BLaER1 treated with 17β-estradiol and CSF1 and Interleukin-3, amounts not matched to agents 10 nM and 100 nM (cell line): ENCODE data around the gene DENR.

Experiments used
- H3K27ac ChIP-seq, 11 experiments: shearing (Covaris generic); formaldehyde crosslinking; 2 replicates each; pipeline ENCODE4 v1.8.1; 2022
- H3K27me3 ChIP-seq, 11 experiments: shearing (Covaris generic); formaldehyde crosslinking; 2 replicates each; pipeline ENCODE4 v1.8.1; 2022
- H3K36me3 ChIP-seq, 11 experiments: shearing (Covaris generic); formaldehyde crosslinking; 2 replicates each; pipeline ENCODE4 v1.8.1; 2022
- H3K4me1 ChIP-seq, 10 experiments: shearing (Covaris generic); formaldehyde crosslinking; 2 replicates each; pipeline ENCODE4 v1.8.1; 2022
- H3K4me2 ChIP-seq, 11 experiments: shearing (Covaris generic); formaldehyde crosslinking; 2 replicates each; pipeline ENCODE4 v1.8.1; 2022
- H3K4me3 ChIP-seq, 10 experiments: shearing (Covaris generic); formaldehyde crosslinking; 2 replicates each; pipeline ENCODE4 v1.8.1; 2022
- H3K9ac ChIP-seq, 11 experiments: shearing (Covaris generic); formaldehyde crosslinking; 2 replicates each; pipeline ENCODE4 v1.8.1; 2022
- H3K9me3 ChIP-seq, 11 experiments: shearing (Covaris generic); formaldehyde crosslinking; replicated peaks in 1 of 11; 2 replicates each; pipeline ENCODE4 v1.8.1; 2022
- H4K20me1 ChIP-seq, 11 experiments: shearing (Covaris generic); formaldehyde crosslinking; 2 replicates each; pipeline ENCODE4 v1.8.1; 2022
- Cebpa-rat ChIP-seq, 11 experiments: shearing (Covaris generic); IDR thresholded peaks; 2 replicates each; pipeline ENCODE4 v1.8.1; 2022

Gene DENR

GRCh38 chr12:122730215-122731014 lies 22.2 kb upstream of the DENR start, which contains the start of gene HCAR1:
Gene HCAR1 (minus strand): TSS chr12:122730844. CDS start chr12:122730339, 505 bp downstream.
- no peak for TF ChIP-seq Cebpa-rat (IDR thresholded peaks at IDR 0.05)
- peak within 1 kb of the TSS in 5 of 11 experiments; percentile 17 to 71 (median 39); a peak in 9 of 22 replicates for H3K27ac ChIP-seq
- H3K4me3 ChIP-seq, result no peak within 1 kb of the TSS
- peak within 1 kb of the TSS in 6 of 11 experiments; percentile 59 to 94 (median 74); a peak in 12 of 22 replicates for H3K4me2 ChIP-seq
- no peaks in the 10 kb centered on the region for H3K36me3 ChIP-seq
- no peaks in the 10 kb centered on the region for H3K9me3 ChIP-seq
- H3K4me1 ChIP-seq, result peaks cover 23 to 89% (median 53%) of the 10 kb centered on the region in 10 experiments
- H3K27me3 ChIP-seq, result no peaks in the 10 kb centered on the region
- H4K20me1 ChIP-seq, result no peaks in the 10 kb centered on the region
- H3K9ac ChIP-seq, result peak within 1 kb of the TSS in 1 of 11 experiments; percentile 7; a peak in 3 of 22 replicates

GRCh38 chr12:122732170-122732569 lies 20.5 kb upstream of the DENR start:
- peak overlapping the region in 4 of 11 experiments; percentile 38 to 71 (median 49); a peak in 9 of 22 replicates for H3K27ac ChIP-seq
- peaks cover 0 to 8% (median 0%) of the 10 kb centered on the region in 11 experiments; a peak in 5 of 22 replicates for H3K9me3 ChIP-seq
- H3K4me1 ChIP-seq, result peaks cover 11 to 72% (median 39%) of the 10 kb centered on the region in 10 experiments
- H4K20me1 ChIP-seq, result no peaks in the 10 kb centered on the region
- H3K4me3 ChIP-seq, result no peak overlapping the region
- H3K9ac ChIP-seq, result peak overlapping the region in 3 of 11 experiments; percentile 21 to 51 (median 26); a peak in 3 of 22 replicates
- no peaks in the 10 kb centered on the region for H3K36me3 ChIP-seq
- no peak for TF ChIP-seq Cebpa-rat (IDR thresholded peaks at IDR 0.05)
- no peaks in the 10 kb centered on the region for H3K27me3 ChIP-seq
- peak overlapping the region; percentile 26 to 88 (median 59); a peak in 20 of 22 replicates for H3K4me2 ChIP-seq

GRCh38 chr12:122732611-122733010 lies 20.0 kb upstream of the DENR start:
- peaks cover 11 to 68% (median 40%) of the 10 kb centered on the region in 10 experiments for H3K4me1 ChIP-seq
- H4K20me1 ChIP-seq, result no peaks in the 10 kb centered on the region
- peak overlapping the region in 2 of 11 experiments; percentile 21 to 51; a peak in 3 of 22 replicates for H3K9ac ChIP-seq
- peak overlapping the region in 10 of 11 experiments; percentile 31 to 88 (median 62); a peak in 18 of 22 replicates for H3K4me2 ChIP-seq
- no peaks in the 10 kb centered on the region for H3K36me3 ChIP-seq
- H3K27ac ChIP-seq, result peak overlapping the region in 5 of 11 experiments; percentile 37 to 71 (median 39); a peak in 10 of 22 replicates
- no peaks in the 10 kb centered on the region for H3K27me3 ChIP-seq
- no peak for TF ChIP-seq Cebpa-rat (IDR thresholded peaks at IDR 0.05)
- peaks cover 0 to 8% (median 0%) of the 10 kb centered on the region in 11 experiments; a peak in 5 of 22 replicates for H3K9me3 ChIP-seq
- no peak overlapping the region for H3K4me3 ChIP-seq

- H3K36me3 ChIP-seq, result no peaks in the 10 kb centered on the region
- H3K9ac ChIP-seq, result no peak overlapping the region
- no peaks in the 10 kb centered on the region for H4K20me1 ChIP-seq
- no peaks in the 10 kb centered on the region for H3K27me3 ChIP-seq
- H3K27ac ChIP-seq, result no peak overlapping the region
- peak overlapping the region in 9 of 11 experiments; percentile 5 to 53 (median 32); a peak in 12 of 22 replicates for H3K4me2 ChIP-seq
- TF ChIP-seq Cebpa-rat (IDR thresholded peaks at IDR 0.05), result no peak
- H3K9me3 ChIP-seq, result peaks cover 0 to 8% (median 0%) of the 10 kb centered on the region in 11 experiments; a peak in 5 of 22 replicates
- H3K4me1 ChIP-seq, result peaks cover 14 to 33% (median 25%) of the 10 kb centered on the region in 10 experiments
- H3K4me3 ChIP-seq, result no peak overlapping the region
Observed at GRCh38 chr12:122738571-122738970, 14.1 kb upstream of the DENR start.

- no peaks in the 10 kb centered on the region for H4K20me1 ChIP-seq
- H3K4me2 ChIP-seq, result no peak overlapping the region
- TF ChIP-seq Cebpa-rat (IDR thresholded peaks at IDR 0.05), result peak in 4 of 11 experiments; percentile 33 to 84 (median 60); a peak in 8 of 22 replicates
- no peaks in the 10 kb centered on the region for H3K36me3 ChIP-seq
- H3K9me3 ChIP-seq, result peaks cover 0 to 8% (median 0%) of the 10 kb centered on the region in 11 experiments; a peak in 5 of 22 replicates
- H3K4me1 ChIP-seq, result peaks cover 7 to 38% (median 17%) of the 10 kb centered on the region in 10 experiments
- no peaks in the 10 kb centered on the region for H3K27me3 ChIP-seq
- H3K27ac ChIP-seq, result no peak overlapping the region
- no peak overlapping the region for H3K4me3 ChIP-seq
- H3K9ac ChIP-seq, result no peak overlapping the region
Observed at GRCh38 chr12:122740351-122740750, 12.3 kb upstream of the DENR start.

GRCh38 chr12:122743895-122744525 lies 8.6 kb upstream of the DENR start:
- Histone ChIP-seq H3K36me3 (no peaks in the 10 kb centered on the region), H3K27me3 (no peaks in the 10 kb centered on the region), H4K20me1 (no peaks in the 10 kb centered on the region), H3K4me2 (peak overlapping the region in 2 of 11 experiments; percentile 59 to 72; a peak in 4 of 22 replicates), H3K9me3 (no peaks in the 10 kb centered on the region), H3K9ac (no peak overlapping the region), H3K27ac (no peak overlapping the region), H3K4me3 (no peak overlapping the region), H3K4me1 (peaks cover 0 to 52% (median 7%) of the 10 kb centered on the region in 10 experiments; a peak in 11 of 20 replicates)
- no peak for TF ChIP-seq Cebpa-rat (IDR thresholded peaks at IDR 0.05)

GRCh38 chr12:122747224-122748135 lies 5.1 kb upstream of the DENR start:
- Histone ChIP-seq H3K4me2 (peak overlapping the region in 3 of 11 experiments; percentile 18 to 67 (median 36); a peak in 6 of 22 replicates), H3K4me3 (no peak overlapping the region), H4K20me1 (no peaks in the 10 kb centered on the region), H3K27ac (peak overlapping the region in 3 of 11 experiments; percentile 4 to 23 (median 22); a peak in 2 of 22 replicates), H3K4me1 (peaks cover 6 to 65% (median 12%) of the 10 kb centered on the region in 10 experiments; a peak in 16 of 20 replicates), H3K9me3 (no peaks in the 10 kb centered on the region), H3K9ac (no peak overlapping the region), H3K36me3 (no peaks in the 10 kb centered on the region), H3K27me3 (no peaks in the 10 kb centered on the region)
- no peak for TF ChIP-seq Cebpa-rat (IDR thresholded peaks at IDR 0.05)
